ENCODE data around the gene PCAT7. TPM values are rescaled to one million over a fixed set of nuclear protein-coding genes. Genes with fewer than 3 reads are reported as not detected.
"Not testable (repeated sequence)": the region's sequence is repeated elsewhere in the genome, so short reads cannot be mapped to it uniquely, and the experiment has no call there.

Gene PCAT7
- polyA plus RNA-seq, 2 donors = 0.01 TPM; not detected in 1

DNA sequence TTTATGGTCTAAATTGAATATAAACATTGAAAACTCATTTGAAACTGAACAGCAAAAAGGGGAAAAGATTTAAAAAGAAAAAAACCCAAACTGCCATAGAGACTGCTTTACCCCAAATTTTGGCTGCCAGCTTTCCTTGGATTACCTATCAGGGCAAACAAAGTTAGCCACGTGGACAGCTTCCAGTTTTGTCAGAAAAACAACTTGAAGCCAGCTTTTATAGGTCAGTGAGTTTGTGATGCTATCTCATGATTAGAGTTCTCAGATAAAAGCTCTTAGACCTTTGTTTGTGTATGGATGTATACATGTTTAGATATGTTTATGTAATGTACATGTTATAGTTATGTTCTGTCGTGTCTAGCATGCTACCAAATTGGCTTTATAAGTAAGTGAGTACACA lies 22.7 kb downstream of the PCAT7 start:
- H3K27me3 ChIP-seq (ENCODE audit: control insufficient read depth in 1 of 2, insufficient read depth in 2 of 2, low read length in 2 of 2) = no peaks in the 10 kb centered on the region
- H3K4me1 ChIP-seq (ENCODE audit: control insufficient read depth in 2 of 2, insufficient read depth in 2 of 2, low read length in 1 of 2) = peaks cover 0 to 2% of the 10 kb centered on the region in 2 donors
- H3K36me3 ChIP-seq (ENCODE audit: control insufficient read depth in 2 of 2, insufficient read depth in 2 of 2, low read length in 1 of 2) = no peaks in the 10 kb centered on the region
- 27 to 28% methylated on average over 2 of the region's 2 CpGs for WGBS, 2 donors
- no peak overlapping the region for H3K27ac ChIP-seq (ENCODE audit: low read depth in 2 of 2, low read length in 1 of 2)
- no peak overlapping the region for H3K4me3 ChIP-seq (ENCODE audit: low read depth in 1 of 2, low read length in 2 of 2)
- no peaks in the 10 kb centered on the region for H3K9me3 ChIP-seq (ENCODE audit: control insufficient read depth in 2 of 2, insufficient read depth in 1 of 2, low read depth in 1 of 2, low read length in 1 of 2)

GRCh38 chr9:94581728-94582127 lies 26.8 kb downstream of the PCAT7 start:
- no peaks in the 10 kb centered on the region for H3K9me3 ChIP-seq (ENCODE audit: control insufficient read depth in 2 of 2, insufficient read depth in 1 of 2, low read depth in 1 of 2, low read length in 1 of 2)
- H3K27me3 ChIP-seq (ENCODE audit: control insufficient read depth in 1 of 2, insufficient read depth in 2 of 2, low read length in 2 of 2) = no peaks in the 10 kb centered on the region
- H3K27ac ChIP-seq (ENCODE audit: low read depth in 2 of 2, low read length in 1 of 2) = no peak overlapping the region
- no peaks in the 10 kb centered on the region for H3K36me3 ChIP-seq (ENCODE audit: control insufficient read depth in 2 of 2, insufficient read depth in 2 of 2, low read length in 1 of 2)
- 59 to 72% methylated on average over 5 of the region's 5 CpGs for WGBS, 2 donors
- H3K4me3 ChIP-seq (ENCODE audit: low read depth in 1 of 2, low read length in 2 of 2) = no peak overlapping the region
- H3K4me1 ChIP-seq (ENCODE audit: control insufficient read depth in 2 of 2, insufficient read depth in 2 of 2, low read length in 1 of 2) = no peaks in the 10 kb centered on the region

DNA sequence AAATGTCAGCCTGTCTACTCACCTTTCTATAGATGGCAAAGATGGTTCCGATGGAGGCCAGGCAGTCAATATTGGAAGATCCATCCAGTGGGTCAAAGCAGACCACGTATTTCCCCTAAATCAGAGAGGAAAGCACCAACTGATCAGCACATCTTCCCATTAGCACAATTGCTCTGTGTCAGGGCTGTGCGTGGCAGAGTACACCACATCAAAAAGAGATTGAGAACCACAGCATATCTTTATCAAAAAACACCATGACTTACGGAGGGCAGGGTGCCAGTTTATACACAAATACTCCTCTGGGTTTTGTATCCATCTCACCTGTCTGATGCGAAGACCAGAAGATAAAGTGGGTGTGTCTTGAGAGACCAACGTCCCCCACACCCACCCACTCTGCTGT lies 29.7 kb downstream of the PCAT7 start:
- Histone ChIP-seq H3K36me3 (ENCODE audit: control insufficient read depth in 2 of 2, insufficient read depth in 2 of 2, low read length in 1 of 2) (no peaks in the 10 kb centered on the region), H3K27me3 (ENCODE audit: control insufficient read depth in 1 of 2, insufficient read depth in 2 of 2, low read length in 2 of 2) (no peaks in the 10 kb centered on the region), H3K27ac (ENCODE audit: low read depth in 2 of 2, low read length in 1 of 2) (no peak overlapping the region), H3K4me1 (ENCODE audit: control insufficient read depth in 2 of 2, insufficient read depth in 2 of 2, low read length in 1 of 2) (no peaks in the 10 kb centered on the region), H3K4me3 (ENCODE audit: low read depth in 1 of 2, low read length in 2 of 2) (no peak overlapping the region), H3K9me3 (ENCODE audit: control insufficient read depth in 2 of 2, insufficient read depth in 1 of 2, low read depth in 1 of 2, low read length in 1 of 2) (no peaks in the 10 kb centered on the region)
- 78 to 79% methylated on average over 6 of the region's 6 CpGs for WGBS, 2 donors

- Histone ChIP-seq H3K27me3 (ENCODE audit: control insufficient read depth in 1 of 2, insufficient read depth in 2 of 2, low read length in 2 of 2) (no peaks in the 10 kb centered on the region), H3K9me3 (ENCODE audit: control insufficient read depth in 2 of 2, insufficient read depth in 1 of 2, low read depth in 1 of 2, low read length in 1 of 2) (no peaks in the 10 kb centered on the region), H3K27ac (ENCODE audit: low read depth in 2 of 2, low read length in 1 of 2) (no peak overlapping the region), H3K4me3 (ENCODE audit: low read depth in 1 of 2, low read length in 2 of 2) (no peak overlapping the region), H3K4me1 (ENCODE audit: control insufficient read depth in 2 of 2, insufficient read depth in 2 of 2, low read length in 1 of 2) (no peaks in the 10 kb centered on the region), H3K36me3 (ENCODE audit: control insufficient read depth in 2 of 2, insufficient read depth in 2 of 2, low read length in 1 of 2) (no peaks in the 10 kb centered on the region)
- 69 to 73% methylated on average over 4 of the region's 4 CpGs for WGBS, 2 donors
Observed at GRCh38 chr9:94586316-94586715, 31.4 kb downstream of the PCAT7 start.

DNA sequence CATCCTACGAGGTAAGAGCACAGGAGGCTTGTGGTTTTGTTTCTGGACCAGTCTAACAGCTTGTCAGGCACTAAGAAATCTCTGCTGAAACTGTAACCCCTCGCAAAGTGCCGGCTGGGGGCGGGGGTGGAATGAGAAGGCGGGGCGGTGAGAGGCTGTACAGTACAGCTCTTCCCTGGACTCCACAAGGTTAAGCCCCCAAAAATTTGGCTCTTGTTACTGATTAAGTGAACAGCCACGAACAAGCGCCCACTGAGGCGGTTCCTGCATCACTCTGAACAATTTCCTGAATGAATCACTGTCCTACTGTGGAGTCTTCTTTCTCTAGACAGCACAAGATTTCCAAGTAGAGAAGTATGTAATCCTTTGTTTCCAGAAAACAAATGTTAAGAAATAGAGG lies 31.9 kb downstream of the PCAT7 start:
- Histone ChIP-seq H3K4me1 (ENCODE audit: control insufficient read depth in 2 of 2, insufficient read depth in 2 of 2, low read length in 1 of 2) (no peaks in the 10 kb centered on the region), H3K36me3 (ENCODE audit: control insufficient read depth in 2 of 2, insufficient read depth in 2 of 2, low read length in 1 of 2) (no peaks in the 10 kb centered on the region), H3K9me3 (ENCODE audit: control insufficient read depth in 2 of 2, insufficient read depth in 1 of 2, low read depth in 1 of 2, low read length in 1 of 2) (no peaks in the 10 kb centered on the region), H3K27me3 (ENCODE audit: control insufficient read depth in 1 of 2, insufficient read depth in 2 of 2, low read length in 2 of 2) (no peaks in the 10 kb centered on the region), H3K27ac (ENCODE audit: low read depth in 2 of 2, low read length in 1 of 2) (no peak overlapping the region), H3K4me3 (ENCODE audit: low read depth in 1 of 2, low read length in 2 of 2) (no peak overlapping the region)
- WGBS, 2 donors = 58 to 59% methylated on average over 9 of the region's 9 CpGs

- 84 to 90% methylated on average over 9 of the region's 9 CpGs for whole genome bisulfite sequencing, 2 donors
- Histone ChIP-seq H3K27ac (ENCODE audit: low read depth in 2 of 2, low read length in 1 of 2) (no peak overlapping the region), H3K4me1 (ENCODE audit: control insufficient read depth in 2 of 2, insufficient read depth in 2 of 2, low read length in 1 of 2) (no peaks in the 10 kb centered on the region)
Observed at GRCh38 chr9:94588681-94589080, 33.8 kb downstream of the PCAT7 start.

GRCh38 chr9:94591046-94591545 lies 36.2 kb downstream of the PCAT7 start:
- not testable (repeated sequence) for H3K27me3 ChIP-seq (ENCODE audit: control insufficient read depth in 1 of 2, insufficient read depth in 2 of 2, low read length in 2 of 2); H3K4me3 ChIP-seq (ENCODE audit: low read depth in 1 of 2, low read length in 2 of 2); H3K27ac ChIP-seq (ENCODE audit: low read depth in 2 of 2, low read length in 1 of 2); H3K4me1 ChIP-seq (ENCODE audit: control insufficient read depth in 2 of 2, insufficient read depth in 2 of 2, low read length in 1 of 2); H3K36me3 ChIP-seq (ENCODE audit: control insufficient read depth in 2 of 2, insufficient read depth in 2 of 2, low read length in 1 of 2); H3K9me3 ChIP-seq (ENCODE audit: control insufficient read depth in 2 of 2, insufficient read depth in 1 of 2, low read depth in 1 of 2, low read length in 1 of 2)
- 84 to 86% methylated on average over 30 to 35 of the region's 38 CpGs for WGBS, 2 donors

More at GRCh38 chr9:94588681-94589080, 33.8 kb downstream of the PCAT7 start:
- Histone ChIP-seq H3K9me3 (ENCODE audit: control insufficient read depth in 2 of 2, insufficient read depth in 1 of 2, low read depth in 1 of 2, low read length in 1 of 2) (no peaks in the 10 kb centered on the region), H3K36me3 (ENCODE audit: control insufficient read depth in 2 of 2, insufficient read depth in 2 of 2, low read length in 1 of 2) (no peaks in the 10 kb centered on the region), H3K4me3 (ENCODE audit: low read depth in 1 of 2, low read length in 2 of 2) (no peak overlapping the region), H3K27me3 (ENCODE audit: control insufficient read depth in 1 of 2, insufficient read depth in 2 of 2, low read length in 2 of 2) (no peaks in the 10 kb centered on the region)

DNA sequence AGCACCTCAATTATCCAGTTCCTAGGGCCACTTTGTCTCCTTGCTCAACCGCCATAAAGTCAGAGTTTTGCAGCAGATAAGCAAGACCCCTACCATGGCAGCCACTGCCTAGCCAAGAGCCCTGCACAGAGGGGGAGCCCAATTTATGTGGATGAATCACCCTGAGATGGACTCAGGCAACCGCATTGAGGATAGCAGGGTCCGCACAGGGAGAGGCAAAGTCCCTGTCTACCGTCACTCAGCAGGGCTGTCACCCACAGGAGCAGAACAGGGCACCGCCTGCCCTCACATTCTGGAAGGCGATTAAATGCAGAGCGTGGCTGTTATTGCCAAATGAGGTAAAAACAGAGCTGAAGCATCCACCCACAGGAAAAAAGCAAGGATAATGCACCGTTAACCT lies 37.0 kb downstream of the PCAT7 start:
- Histone ChIP-seq H3K27me3 (ENCODE audit: control insufficient read depth in 1 of 2, insufficient read depth in 2 of 2, low read length in 2 of 2) (no peaks in the 10 kb centered on the region), H3K36me3 (ENCODE audit: control insufficient read depth in 2 of 2, insufficient read depth in 2 of 2, low read length in 1 of 2) (no peaks in the 10 kb centered on the region), H3K9me3 (ENCODE audit: control insufficient read depth in 2 of 2, insufficient read depth in 1 of 2, low read depth in 1 of 2, low read length in 1 of 2) (no peaks in the 10 kb centered on the region), H3K4me3 (ENCODE audit: low read depth in 1 of 2, low read length in 2 of 2) (no peak overlapping the region), H3K4me1 (ENCODE audit: control insufficient read depth in 2 of 2, insufficient read depth in 2 of 2, low read length in 1 of 2) (no peaks in the 10 kb centered on the region), H3K27ac (ENCODE audit: low read depth in 2 of 2, low read length in 1 of 2) (no peak overlapping the region)
- WGBS, 2 donors = 87 to 91% methylated on average over 8 of the region's 8 CpGs

DNA sequence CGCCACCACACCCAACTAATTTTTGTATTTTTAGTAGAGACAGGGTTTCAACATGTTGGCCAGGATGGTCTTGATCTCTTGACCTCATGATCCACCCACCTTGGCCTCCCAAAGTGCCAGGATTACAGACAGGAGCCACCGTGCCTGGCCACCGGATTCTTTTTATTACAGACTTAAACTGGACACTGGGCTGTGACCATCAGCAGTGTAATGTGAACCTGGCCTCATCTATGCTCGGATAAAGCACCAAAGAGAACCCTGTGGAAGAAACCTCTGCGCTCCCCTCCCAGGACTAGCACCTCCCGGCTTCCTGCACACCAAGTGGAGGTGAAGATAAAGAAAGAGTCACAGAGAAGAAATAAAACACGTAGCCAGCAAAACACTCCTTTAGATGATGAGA lies 37.8 kb downstream of the PCAT7 start:
- not testable (repeated sequence) for H3K9me3 ChIP-seq (ENCODE audit: control insufficient read depth in 2 of 2, insufficient read depth in 1 of 2, low read depth in 1 of 2, low read length in 1 of 2); H3K36me3 ChIP-seq (ENCODE audit: control insufficient read depth in 2 of 2, insufficient read depth in 2 of 2, low read length in 1 of 2); H3K27ac ChIP-seq (ENCODE audit: low read depth in 2 of 2, low read length in 1 of 2); H3K27me3 ChIP-seq (ENCODE audit: control insufficient read depth in 1 of 2, insufficient read depth in 2 of 2, low read length in 2 of 2); H3K4me3 ChIP-seq (ENCODE audit: low read depth in 1 of 2, low read length in 2 of 2); H3K4me1 ChIP-seq (ENCODE audit: control insufficient read depth in 2 of 2, insufficient read depth in 2 of 2, low read length in 1 of 2)
- 64 to 77% methylated on average over 7 of the region's 7 CpGs for WGBS, 2 donors

DNA sequence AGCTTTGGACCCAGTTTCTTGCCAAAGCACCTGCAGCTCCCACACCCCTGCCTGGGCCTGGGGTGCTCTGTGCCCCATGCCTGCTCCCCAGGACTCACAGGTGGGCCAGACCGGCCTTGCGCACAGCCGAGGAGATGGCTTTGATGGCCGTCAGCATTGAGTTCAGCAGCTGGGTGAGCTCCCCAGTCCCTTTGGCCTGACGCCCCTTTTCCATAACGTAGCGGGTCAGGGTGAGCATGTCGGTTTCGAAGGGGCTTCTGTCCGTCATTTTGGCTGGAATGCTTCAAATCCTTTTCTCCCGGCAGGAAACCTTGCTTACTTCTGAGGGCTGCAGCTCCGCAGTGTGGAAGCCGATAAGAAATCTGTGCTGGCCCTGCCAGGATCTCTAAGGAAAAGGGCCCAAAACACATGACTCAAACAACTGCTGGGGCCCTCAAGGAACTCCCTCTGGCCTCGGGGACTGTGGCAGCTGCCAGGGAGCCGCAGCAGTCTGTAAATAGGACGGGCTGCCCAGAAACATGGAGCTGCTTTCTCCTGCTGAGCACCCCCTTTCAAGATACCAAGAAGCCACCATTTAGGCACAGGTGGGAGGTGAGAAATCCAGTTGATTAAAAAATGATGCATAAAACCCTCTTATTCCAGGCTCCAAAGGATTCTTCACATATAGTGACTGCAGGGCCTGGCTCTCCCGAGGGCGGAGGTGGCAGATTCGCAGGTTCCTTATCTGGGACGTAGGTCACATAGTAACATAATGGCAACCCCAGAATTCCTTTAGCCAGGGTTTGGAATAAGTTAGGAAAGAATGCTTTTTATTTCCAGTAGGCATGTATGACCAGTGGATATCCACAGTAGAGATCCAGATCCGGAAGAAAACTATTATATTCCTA lies 38.8 kb downstream of the PCAT7 start, which contains the start of gene FBP2:
Gene FBP2, minus strand, starts transcription at position 366 of the 887 bp plus-strand sequence. Its CDS starts 98 bp downstream, at position 268.
- Histone ChIP-seq H3K27me3 (ENCODE audit: control insufficient read depth in 1 of 2, insufficient read depth in 2 of 2, low read length in 2 of 2) (no peaks in the 10 kb centered on the region), H3K27ac (ENCODE audit: low read depth in 2 of 2, low read length in 1 of 2) (no peak within 1 kb of the TSS), H3K9me3 (ENCODE audit: control insufficient read depth in 2 of 2, insufficient read depth in 1 of 2, low read depth in 1 of 2, low read length in 1 of 2) (no peaks in the 10 kb centered on the region), H3K4me1 (ENCODE audit: control insufficient read depth in 2 of 2, insufficient read depth in 2 of 2, low read length in 1 of 2) (no peaks in the 10 kb centered on the region), H3K4me3 (ENCODE audit: low read depth in 1 of 2, low read length in 2 of 2) (no peak within 1 kb of the TSS), H3K36me3 (ENCODE audit: control insufficient read depth in 2 of 2, insufficient read depth in 2 of 2, low read length in 1 of 2) (no peaks in the 10 kb centered on the region)
- WGBS, 2 donors = 62 to 70% methylated on average over 21 of the region's 21 CpGs
